ENCODE results near the gene GJB6.

DNA sequence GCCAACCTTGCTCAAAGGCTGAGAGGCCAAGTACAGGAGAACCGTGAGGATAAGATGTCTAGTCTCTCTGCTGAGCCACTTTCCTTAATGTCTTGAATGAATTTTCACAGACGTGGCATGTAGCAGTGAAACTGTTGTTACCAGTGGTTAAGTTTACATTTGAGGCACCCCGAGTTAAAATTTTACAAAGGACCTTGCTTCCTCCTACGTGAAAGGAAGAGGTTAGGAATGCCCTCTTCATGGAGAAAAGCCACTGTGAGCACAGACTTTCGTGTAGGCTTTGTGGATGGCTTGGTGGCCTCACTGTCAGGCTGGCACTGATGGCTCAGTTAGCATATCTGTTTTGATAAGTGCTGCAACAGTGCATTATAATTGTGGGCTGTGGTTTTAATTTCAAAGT lies 42.0 kb downstream of the GJB6 start:
- no peak for TF ChIP-seq POLR2A (IDR thresholded peaks at IDR 0.05; ENCODE audit: low read depth, low read length)
- TF ChIP-seq POU2F2 (IDR thresholded peaks at IDR 0.05; ENCODE audit: low read depth, low read length), result no peak
- TF ChIP-seq PAX5 (IDR thresholded peaks at IDR 0.05; ENCODE audit: insufficient read depth, low read length, severe bottlenecking), result no peak
- no peak for TF ChIP-seq POLR2AphosphoS5 (IDR thresholded peaks at IDR 0.05; ENCODE audit: low read depth, low read length)
- TF ChIP-seq TAF1 (IDR thresholded peaks at IDR 0.05; ENCODE audit: low read depth, low read length), result no peak
